HUES6 (cell line): ENCODE data around the gene ST7L.
"Not testable (repeated sequence)": the region's sequence is repeated elsewhere in the genome, so short reads cannot be mapped to it uniquely, and the experiment has no call there.

Source experiments
- H3K27ac ChIP-seq: 2 replicates; pipeline ENCODE4 v1.7.0; 2013; ENCODE audit warnings: low read depth, mild to moderate bottlenecking, low read length, inconsistent platforms
- H3K27me3 ChIP-seq: 2 replicates; pipeline ENCODE4 v1.6.1; 2013; ENCODE audit warnings: low read length; ENCODE audit not compliant: control insufficient read depth, insufficient read depth
- H3K36me3 ChIP-seq: 2 replicates; pipeline ENCODE4 v1.6.1; 2013; ENCODE audit warnings: low read length; ENCODE audit not compliant: control insufficient read depth, insufficient read depth
- H3K4me1 ChIP-seq: 2 replicates; pipeline ENCODE4 v1.6.1; 2013; ENCODE audit warnings: low read length; ENCODE audit not compliant: control insufficient read depth, insufficient read depth
- H3K4me3 ChIP-seq: 2 replicates; pipeline ENCODE4 v1.5.1; 2013; ENCODE audit warnings: low read depth, low read length
- H3K9ac ChIP-seq: one replicate; pipeline ENCODE4 v1.6.1; 2013; ENCODE audit warnings: mild to moderate bottlenecking, low read length
- H3K9me3 ChIP-seq: 2 replicates; pipeline ENCODE4 v1.6.1; 2013; ENCODE audit warnings: low read depth, low read length; ENCODE audit not compliant: control insufficient read depth, insufficient read depth

The ST7L gene

DNA sequence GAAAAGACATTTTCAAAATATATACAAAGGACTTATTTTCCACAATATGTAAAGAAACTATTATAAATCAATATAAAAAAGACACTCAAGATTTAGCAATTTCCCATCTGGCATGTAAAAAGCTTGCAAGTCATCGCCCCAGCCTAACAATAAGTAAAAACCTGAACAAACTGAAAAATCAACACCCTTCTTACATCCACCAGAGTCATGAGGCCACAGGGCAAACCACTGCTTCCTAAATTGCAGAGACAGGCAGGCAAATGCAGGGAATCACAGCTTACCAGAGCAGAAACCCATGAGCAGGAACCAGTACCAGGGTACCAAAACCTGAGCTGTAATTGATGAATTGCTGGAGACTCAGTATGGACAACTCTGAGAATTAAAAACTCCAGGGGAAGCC lies 126.9 kb downstream of the ST7L start:
- Histone ChIP-seq H3K36me3 (no peaks in the 10 kb centered on the region), H3K9ac (no peak overlapping the region), H3K4me1 (no peaks in the 10 kb centered on the region), H3K9me3 (no peaks in the 10 kb centered on the region), H3K27me3 (peaks cover 6% of the 10 kb centered on the region; the same call in 1 of the 2 replicates), H3K27ac (no peak overlapping the region), H3K4me3 (no peak overlapping the region)

DNA sequence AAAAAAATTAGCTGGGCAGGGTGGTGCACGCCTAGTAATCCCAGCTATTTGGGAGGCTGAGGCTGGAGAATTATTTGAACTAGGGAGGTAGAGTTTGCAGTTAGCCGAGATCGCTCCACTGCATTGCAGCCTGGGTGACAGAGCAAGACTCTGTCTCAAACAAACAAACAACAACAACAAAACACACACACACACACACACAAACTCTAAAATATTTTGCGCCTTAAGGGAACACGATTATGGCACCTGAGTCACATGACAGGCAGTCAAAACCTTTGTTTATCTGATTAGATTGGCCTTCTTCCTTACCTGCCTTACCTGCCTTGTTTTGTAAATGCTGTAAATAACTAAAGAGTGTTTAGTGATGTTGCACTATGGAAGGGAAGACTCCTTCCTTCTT lies 130.8 kb downstream of the ST7L start:
- Histone ChIP-seq H3K9ac (no peak overlapping the region), H3K36me3 (no peaks in the 10 kb centered on the region), H3K4me3 (no peak overlapping the region), H3K9me3 (no peaks in the 10 kb centered on the region), H3K27me3 (no peaks in the 10 kb centered on the region), H3K27ac (no peak overlapping the region), H3K4me1 (no peaks in the 10 kb centered on the region)

DNA sequence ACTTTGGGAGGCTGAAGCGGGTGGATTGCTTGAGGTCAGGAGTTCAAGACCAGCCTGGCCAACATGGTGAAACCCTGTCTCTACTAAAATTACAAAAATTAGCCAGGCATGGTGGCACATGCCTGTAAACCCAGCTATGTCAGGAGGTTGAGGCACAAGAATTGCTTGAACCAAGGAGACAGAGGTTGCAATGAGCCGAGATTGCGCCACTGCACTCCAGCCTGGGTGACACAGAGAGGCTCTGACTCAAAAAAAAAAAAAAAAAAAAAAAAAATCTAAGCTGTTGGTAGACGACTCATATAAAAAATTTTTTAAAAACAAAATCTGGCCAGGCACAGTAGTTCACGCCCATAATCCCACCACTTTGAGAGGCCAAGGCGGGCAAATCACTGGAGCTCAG lies 131.3 kb downstream of the ST7L start:
- H3K9me3 ChIP-seq, H3K36me3 ChIP-seq: not testable (repeated sequence)

DNA sequence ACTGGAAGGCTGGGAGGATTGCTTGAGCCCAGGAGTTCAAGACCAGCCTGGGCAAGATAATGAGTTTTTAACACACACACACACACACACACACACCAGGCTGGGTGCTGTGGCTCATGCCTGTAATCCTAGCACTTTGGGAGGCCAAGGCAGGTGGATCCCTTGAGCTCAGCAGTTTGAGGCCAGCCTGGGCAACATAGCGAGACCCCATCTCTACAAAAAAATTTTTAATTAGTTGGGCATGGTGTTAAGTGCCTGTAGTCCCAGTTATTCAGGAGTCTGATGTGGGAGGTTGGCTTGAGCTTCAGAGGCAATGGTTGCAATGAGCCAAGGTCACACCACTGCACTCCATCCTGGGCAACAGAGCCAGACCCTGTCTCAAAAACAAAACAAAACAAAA lies 132.9 kb downstream of the ST7L start:
- not testable (repeated sequence) for H3K27ac ChIP-seq, H3K4me1 ChIP-seq, H3K36me3 ChIP-seq, H3K27me3 ChIP-seq, H3K9me3 ChIP-seq, H3K4me3 ChIP-seq, H3K9ac ChIP-seq

More for the DNA sequence above, 131.3 kb downstream of the ST7L start:
- not testable (repeated sequence) for H3K4me1 ChIP-seq, H3K9ac ChIP-seq, H3K4me3 ChIP-seq, H3K27ac ChIP-seq, H3K27me3 ChIP-seq

DNA sequence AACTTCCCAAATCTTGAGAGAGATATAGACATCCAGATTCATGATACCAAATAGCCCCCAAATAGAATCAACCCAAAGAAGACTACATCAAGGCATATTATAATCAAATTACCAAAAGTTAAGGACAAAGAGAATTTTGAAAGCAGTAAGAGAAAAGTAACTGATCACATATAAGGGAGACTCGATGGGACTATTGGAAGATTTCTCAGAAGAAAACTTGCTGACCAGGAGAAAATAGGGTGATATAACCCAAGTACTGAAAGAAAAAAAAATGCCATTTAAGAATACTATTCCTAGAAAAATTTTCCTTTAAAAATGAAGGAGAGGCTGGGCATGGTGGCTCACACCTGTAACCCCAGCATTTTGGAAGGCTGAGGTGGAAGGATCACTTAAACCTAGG lies 140.6 kb downstream of the ST7L start:
- no peaks in the 10 kb centered on the region for H3K27me3 ChIP-seq
- H3K9me3 ChIP-seq: peaks cover 17% of the 10 kb centered on the region
- H3K4me3 ChIP-seq: no peak overlapping the region
- no peak overlapping the region for H3K9ac ChIP-seq
- H3K36me3 ChIP-seq: no peaks in the 10 kb centered on the region
- no peak overlapping the region for H3K27ac ChIP-seq
- H3K4me1 ChIP-seq: no peaks in the 10 kb centered on the region

DNA sequence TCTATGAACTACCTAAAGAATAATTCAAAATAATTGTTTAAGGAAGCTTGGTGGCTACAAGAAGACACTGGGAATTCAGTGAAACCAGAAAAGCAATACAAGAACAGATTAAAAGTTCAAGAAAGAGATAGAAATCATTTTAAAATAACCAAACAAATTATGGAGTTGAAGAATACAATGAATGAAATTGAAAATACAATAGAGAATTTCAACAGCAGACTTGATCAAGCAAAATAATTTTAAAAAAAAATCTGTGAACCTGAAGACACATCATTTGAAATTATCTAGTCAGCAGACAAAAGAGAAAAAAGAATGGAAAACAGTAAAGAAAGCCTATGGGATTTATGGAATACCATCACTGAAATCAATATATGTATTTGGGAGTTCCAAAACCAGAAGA lies 141.4 kb downstream of the ST7L start:
- Histone ChIP-seq H3K4me1 (no peaks in the 10 kb centered on the region), H3K36me3 (no peaks in the 10 kb centered on the region), H3K4me3 (no peak overlapping the region), H3K27ac (no peak overlapping the region), H3K27me3 (no peaks in the 10 kb centered on the region), H3K9me3 (peaks cover 17% of the 10 kb centered on the region), H3K9ac (no peak overlapping the region)
